ENCODE results near the gene TBX1. TPM values are rescaled to one million over a fixed set of nuclear protein-coding genes. Genes with fewer than 3 reads are reported as not detected.

TBX1 gene
- total RNA-seq, 1 donor from 2014 or later = 13.5 TPM

- Histone ChIP-seq H3K4me1 (peaks cover 3% of the 10 kb centered on the region), H3K9me3 (no peaks in the 10 kb centered on the region), H3K27me3 (ENCODE audit: low read depth) (peaks cover 13% of the 10 kb centered on the region), H3K4me3 (no peak overlapping the region), H3K36me3 (no peaks in the 10 kb centered on the region), H3K27ac (no peak overlapping the region)
- TF ChIP-seq, protein P1, sequence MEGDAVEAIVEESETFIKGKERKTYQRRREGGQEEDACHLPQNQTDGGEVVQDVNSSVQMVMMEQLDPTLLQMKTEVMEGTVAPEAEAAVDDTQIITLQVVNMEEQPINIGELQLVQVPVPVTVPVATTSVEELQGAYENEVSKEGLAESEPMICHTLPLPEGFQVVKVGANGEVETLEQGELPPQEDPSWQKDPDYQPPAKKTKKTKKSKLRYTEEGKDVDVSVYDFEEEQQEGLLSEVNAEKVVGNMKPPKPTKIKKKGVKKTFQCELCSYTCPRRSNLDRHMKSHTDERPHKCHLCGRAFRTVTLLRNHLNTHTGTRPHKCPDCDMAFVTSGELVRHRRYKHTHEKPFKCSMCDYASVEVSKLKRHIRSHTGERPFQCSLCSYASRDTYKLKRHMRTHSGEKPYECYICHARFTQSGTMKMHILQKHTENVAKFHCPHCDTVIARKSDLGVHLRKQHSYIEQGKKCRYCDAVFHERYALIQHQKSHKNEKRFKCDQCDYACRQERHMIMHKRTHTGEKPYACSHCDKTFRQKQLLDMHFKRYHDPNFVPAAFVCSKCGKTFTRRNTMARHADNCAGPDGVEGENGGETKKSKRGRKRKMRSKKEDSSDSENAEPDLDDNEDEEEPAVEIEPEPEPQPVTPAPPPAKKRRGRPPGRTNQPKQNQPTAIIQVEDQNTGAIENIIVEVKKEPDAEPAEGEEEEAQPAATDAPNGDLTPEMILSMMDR (IDR thresholded peaks at IDR 0.05) = no peak
- intact Hi-C loops (cut with DNase I) = no loop called here
- DNase-seq (no peak), ATAC-seq (no peak)
These were observed 24.7 kb upstream of the TBX1 start for GRCh38 chr22:19735665-19736510.

GRCh38 chr22:19737846-19738663 lies 22.5 kb upstream of the TBX1 start:
- Histone ChIP-seq H3K4me3 (no peak overlapping the region), H3K9me3 (no peaks in the 10 kb centered on the region), H3K27ac (no peak overlapping the region), H3K27me3 (ENCODE audit: low read depth) (peaks cover 7% of the 10 kb centered on the region), H3K36me3 (no peaks in the 10 kb centered on the region), H3K4me1 (no peaks in the 10 kb centered on the region)
- DNase-seq (no peak), ATAC-seq (no peak)
- intact Hi-C loops (cut with DNase I) = no loop called here
- TF ChIP-seq, protein P1 (IDR thresholded peaks at IDR 0.05) = no peak

GRCh38 chr22:19738664-19739447 lies 21.7 kb upstream of the TBX1 start:
- Histone ChIP-seq H3K4me3 (no peak overlapping the region), H3K27ac (no peak overlapping the region), H3K9me3 (no peaks in the 10 kb centered on the region), H3K36me3 (no peaks in the 10 kb centered on the region), H3K4me1 (no peaks in the 10 kb centered on the region), H3K27me3 (ENCODE audit: low read depth) (peaks cover 7% of the 10 kb centered on the region)
- TF ChIP-seq, protein P1 (IDR thresholded peaks at IDR 0.05) = no peak
- intact Hi-C loops (cut with DNase I) = no loop called here
- DNase-seq = no peak
- no peak for ATAC-seq

DNA sequence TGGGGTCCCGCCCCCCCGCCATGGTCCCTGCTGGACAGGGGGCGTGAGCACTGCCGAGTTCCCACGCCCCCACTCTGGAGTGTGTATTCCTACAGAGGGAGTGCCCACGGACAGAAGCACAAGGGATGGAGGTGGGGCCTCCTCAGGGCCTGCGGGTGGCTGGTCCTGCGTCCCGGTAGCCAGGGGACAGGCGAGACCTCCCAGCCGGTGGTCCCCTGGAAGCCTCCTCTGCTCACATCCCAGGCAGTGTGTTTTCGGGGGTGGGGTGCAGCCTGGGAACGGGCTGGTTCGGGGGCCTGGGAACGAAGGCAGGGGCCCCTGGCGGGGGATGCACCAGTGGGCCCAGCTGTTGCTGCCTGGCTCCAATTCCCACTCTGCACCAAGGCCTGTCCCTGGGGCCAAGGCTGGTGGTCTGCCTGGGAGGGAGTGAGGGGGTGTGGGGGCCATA lies 21.1 kb upstream of the TBX1 start:
- Histone ChIP-seq H3K36me3 (no peaks in the 10 kb centered on the region), H3K27me3 (ENCODE audit: low read depth) (peaks cover 7% of the 10 kb centered on the region), H3K4me1 (no peaks in the 10 kb centered on the region), H3K27ac (no peak overlapping the region), H3K4me3 (no peak overlapping the region), H3K9me3 (no peaks in the 10 kb centered on the region)
- no peak for DNase-seq
- intact Hi-C loops (cut with DNase I) = no loop called here
- TF ChIP-seq, protein P1 (IDR thresholded peaks at IDR 0.05) = no peak
- ATAC-seq = no peak

GRCh38 chr22:19739911-19740449 lies 20.6 kb upstream of the TBX1 start:
- H3K9me3 ChIP-seq = no peaks in the 10 kb centered on the region
- ATAC-seq (no peak), DNase-seq (no peak)
- peaks cover 7% of the 10 kb centered on the region for H3K27me3 ChIP-seq (ENCODE audit: low read depth)
- no peak overlapping the region for H3K27ac ChIP-seq
- TF ChIP-seq, protein P1 (IDR thresholded peaks at IDR 0.05) = no peak
- H3K36me3 ChIP-seq = no peaks in the 10 kb centered on the region
- H3K4me3 ChIP-seq = no peak overlapping the region
- H3K4me1 ChIP-seq = no peaks in the 10 kb centered on the region
- intact Hi-C loops (cut with DNase I) = no loop called here

Measured in lower lobe of right lung (tissue), 2 donors.